Measurements from ENCODE around the gene LTV1.

LTV1 gene

DNA sequence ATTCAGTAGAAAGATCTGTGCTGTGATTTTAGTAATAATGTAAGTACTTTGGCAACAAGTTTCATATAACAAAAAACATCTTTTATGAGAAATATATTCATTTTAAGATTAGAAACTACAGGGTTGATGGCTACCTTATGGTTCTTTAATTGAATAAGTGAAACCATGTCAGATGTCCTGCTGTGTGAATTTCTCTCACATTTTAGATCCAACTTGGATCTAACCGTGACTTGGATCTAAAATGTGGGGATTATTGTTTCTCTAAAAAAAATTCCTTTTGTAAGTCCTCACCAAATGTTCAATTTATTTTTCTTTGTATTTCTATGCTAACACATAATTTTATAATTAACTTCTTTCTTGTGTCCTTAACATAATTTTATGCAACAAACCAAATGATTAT lies 51.5 kb downstream of the LTV1 start:
- no peak for DNase-seq (ENCODE audit: low read depth)

GRCh38 chr6:143896126-143896860 lies 53.2 kb downstream of the LTV1 start:
- DNase-seq (ENCODE audit: low read depth) = no peak

DNA sequence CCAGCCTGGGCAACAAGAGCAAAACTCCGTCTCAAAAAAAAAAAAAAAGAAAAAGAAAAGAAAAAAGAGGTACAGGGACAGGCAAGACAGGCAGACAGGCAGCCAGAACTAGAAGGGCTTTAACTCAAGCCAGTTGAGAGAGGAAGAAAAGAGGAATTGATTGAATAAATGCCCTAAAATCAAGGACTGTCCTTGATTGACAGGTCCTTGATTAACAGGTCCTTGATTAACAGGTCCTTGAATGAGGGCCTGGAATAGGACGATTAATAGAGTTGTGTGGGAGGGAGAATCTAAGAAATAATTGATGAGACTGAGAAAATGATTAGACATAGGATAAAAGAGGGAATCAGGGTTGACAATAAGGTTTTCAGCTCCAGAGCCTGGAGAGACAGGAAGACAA lies 57.2 kb downstream of the LTV1 start:
- no peak for DNase-seq (ENCODE audit: low read depth)

- no peak for DNase-seq (ENCODE audit: low read depth)
These were observed 59.0 kb downstream of the LTV1 start for GRCh38 chr6:143901885-143902750.

DNA sequence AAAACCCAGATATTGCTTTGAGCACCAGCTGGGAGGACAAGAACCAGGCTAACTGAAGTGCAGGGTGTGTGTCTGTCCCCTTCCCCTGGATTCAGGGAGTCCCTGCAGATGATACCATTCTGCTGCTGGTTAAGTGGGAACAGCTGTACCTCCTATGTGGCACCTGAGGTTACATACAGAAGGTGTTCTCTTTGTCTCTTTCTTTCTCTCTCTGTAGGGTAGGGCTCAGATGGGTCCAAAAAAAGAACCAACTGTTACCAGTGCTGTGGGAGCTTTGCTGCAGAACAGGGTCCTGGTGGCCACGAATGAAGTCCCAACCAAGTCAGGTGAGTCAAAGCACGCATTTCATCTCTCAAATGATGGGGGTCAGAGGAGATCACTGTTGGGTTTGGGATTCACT lies 59.7 kb downstream of the LTV1 start:
- no peak for DNase-seq (ENCODE audit: low read depth)

DNA sequence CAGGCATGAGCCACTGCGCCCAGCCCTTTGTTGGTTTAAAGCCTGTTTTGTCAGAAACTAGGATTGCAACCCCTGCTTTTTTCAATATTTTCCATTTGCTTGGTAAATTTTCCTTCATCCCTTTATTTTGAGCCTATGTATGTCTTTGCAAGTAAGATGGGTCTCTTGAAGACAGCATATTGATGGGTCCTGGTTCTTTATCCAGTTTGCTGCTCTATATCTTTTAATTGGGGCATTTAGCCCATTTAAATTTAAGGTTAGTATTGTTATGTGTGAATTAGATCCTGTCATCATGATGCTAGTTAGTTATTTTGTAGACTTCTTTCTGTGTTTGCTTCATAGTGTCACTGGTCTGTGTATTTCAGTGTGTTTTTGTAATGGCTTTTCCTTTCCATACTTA lies 67.9 kb downstream of the LTV1 start:
- DNase-seq (ENCODE audit: low read depth) = no peak

GRCh38 chr6:143912671-143913070 lies 69.5 kb downstream of the LTV1 start:
- DNase-seq (ENCODE audit: low read depth) = no peak
